Stimulated activated CD4-positive, alpha-beta T cell treated with anti-CD3 and anti-CD28 coated beads, Interleukin-4, amount 100 ng/mL, for 24 hours (primary cell): ENCODE data around the gene PPP2R2C.

Experiments
- DNase-seq: peaks from one replicate; pipeline ENCODE4 v3.0.0-alpha.2; 2020

PPP2R2C gene

GRCh38 chr4:6359536-6360308, 112.7 kb downstream of the PPP2R2C start:
- no peak for DNase-seq

- DNase-seq = no peak
Measured at GRCh38 chr4:6357476-6357875, 114.9 kb downstream of the PPP2R2C start.

GRCh38 chr4:6356076-6356560, 116.3 kb downstream of the PPP2R2C start:
- no peak for DNase-seq

GRCh38 chr4:6355052-6355451, 117.4 kb downstream of the PPP2R2C start:
- no peak for DNase-seq

GRCh38 chr4:6354626-6355025, 117.8 kb downstream of the PPP2R2C start:
- no peak for DNase-seq

GRCh38 chr4:6354119-6354518, 118.3 kb downstream of the PPP2R2C start:
- DNase-seq = no peak

GRCh38 chr4:6352031-6352692, 120.3 kb downstream of the PPP2R2C start:
- DNase-seq = no peak

GRCh38 chr4:6351246-6352000, 121.0 kb downstream of the PPP2R2C start:
- no peak for DNase-seq

GRCh38 chr4:6350646-6351045, 121.8 kb downstream of the PPP2R2C start:
- DNase-seq = no peak

- no peak for DNase-seq
Measured at GRCh38 chr4:6349896-6350603, 122.4 kb downstream of the PPP2R2C start.

- no peak for DNase-seq
Measured at GRCh38 chr4:6348408-6348807, 124.0 kb downstream of the PPP2R2C start.

GRCh38 chr4:6347511-6348045, 124.8 kb downstream of the PPP2R2C start:
- DNase-seq = no peak

GRCh38 chr4:6346373-6347110, 125.9 kb downstream of the PPP2R2C start:
- DNase-seq = no peak

GRCh38 chr4:6345866-6346265, 126.5 kb downstream of the PPP2R2C start:
- DNase-seq = no peak

GRCh38 chr4:6345096-6345830, 127.2 kb downstream of the PPP2R2C start:
- no peak for DNase-seq

GRCh38 chr4:6343939-6344408, 128.4 kb downstream of the PPP2R2C start:
- DNase-seq = no peak

GRCh38 chr4:6342530-6343293, 129.7 kb downstream of the PPP2R2C start:
- DNase-seq = no peak

GRCh38 chr4:6341696-6342095, 130.7 kb downstream of the PPP2R2C start:
- no peak for DNase-seq

- no peak for DNase-seq
Measured at GRCh38 chr4:6340446-6341015, 131.9 kb downstream of the PPP2R2C start.
